Neural progenitor cell (in vitro differentiated cells): Measurements from ENCODE around the gene EFHD1.

ENCODE experiments used
- CTCF ChIP-seq: fragments of 200-600 bp; sonication (generic); IDR thresholded peaks from 2 replicates; pipeline ENCODE4 v1.5.1; 2017; ENCODE audit warnings: antibody characterized with exemption, mild to moderate bottlenecking
- EZH2 ChIP-seq: fragments of 200-600 bp; sonication (generic); IDR thresholded peaks from 2 replicates; pipeline ENCODE4 v1.6.1; 2017; ENCODE audit warnings: antibody characterized with exemption, mild to moderate bottlenecking, moderate library complexity

GRCh38 chr2:232723027-232723426 is 89.6 kb downstream of the EFHD1 start:
- TF ChIP-seq CTCF: no peak
- no peak for TF ChIP-seq EZH2
